Peyer's patch (tissue), 4 donors: ENCODE data around the gene CASKIN2. TPM values are rescaled to one million over a fixed set of nuclear protein-coding genes. Genes with fewer than 3 reads are reported as not detected.

Source experiments
- DNase-seq, 3 donors: peaks; one replicate each; pipeline ENCODE4 v3.0.0-alpha.2; 2017 to 2019
- H3K27ac ChIP-seq, 4 donors: fragments of 200-600 bp; sonication (generic); one replicate each; pipeline ENCODE4 v1.5.1; 2016 to 2019
- H3K27me3 ChIP-seq, 2 donors: fragments of 200-600 bp; sonication (generic); one replicate each; pipeline ENCODE4 v1.5.1; 2019
- H3K36me3 ChIP-seq, 3 donors: fragments of 200-600 bp; sonication (generic); one replicate each; pipeline ENCODE4 v1.5.1; 2016 to 2019
- H3K4me1 ChIP-seq, 4 donors: fragments of 200-600 bp; sonication (generic); one replicate each; pipeline ENCODE4 v1.5.1; 2016 to 2019
- H3K4me3 ChIP-seq, 4 donors: fragments of 200-600 bp; sonication (generic); 1 replicate in 3 of 4; 2 replicates in 1 of 4; pipeline ENCODE4 v1.5.1; 2016 to 2019; ENCODE audit warnings: mild to moderate bottlenecking in 1 of 4
- H3K9me3 ChIP-seq, 4 donors: fragments of 200-600 bp; sonication (generic); one replicate each; pipeline ENCODE4 v1.5.1; 2016 to 2019; ENCODE audit warnings: mild to moderate bottlenecking in 1 of 4
- CTCF ChIP-seq, 6 experiments: fragments of 450-650 bp in 4 of 6; fragments of 200-600 bp in 2 of 6; sonication (generic) in 1 of 6; IDR thresholded peaks; one replicate each; pipeline ENCODE4 v1.5.1; 2017 to 2019; ENCODE audit warnings: antibody characterized with exemption in 6 of 6, mild to moderate bottlenecking in 3 of 6, moderate library complexity in 1 of 6
- POLR2A ChIP-seq, 2 donors: fragments of 450-650 bp; IDR thresholded peaks; one replicate each; pipeline ENCODE4 v1.5.1; 2017; ENCODE audit warnings: antibody characterized with exemption in 2 of 2, mild to moderate bottlenecking in 2 of 2, moderate library complexity in 2 of 2
- total RNA-seq, 4 donors: library from RNA; depleted of rRNA; stranded (reverse); fragments of >200 nt; gene quantifications; one replicate each; pipeline ENCODE4 v1.1.0, GENCODE V29; 2016

CASKIN2 gene
- total RNA-seq, 4 donors from 2014 or later = 12.4 to 24.0 (median 17.3) TPM

GRCh38 chr17:75508931-75509361, 6.4 kb downstream of the CASKIN2 start:
- Histone ChIP-seq H3K4me1 (peaks cover 0 to 45% (median 0%) of the 10 kb centered on the region in 4 donors), H3K36me3 (peaks cover 0 to 41% (median 0%) of the 10 kb centered on the region in 3 donors), H3K9me3 (no peaks in the 10 kb centered on the region), H3K27me3 (no peaks in the 10 kb centered on the region), H3K27ac (peak overlapping the region in 2 of 4 donors; percentile 61 to 62), H3K4me3 (no peak overlapping the region)
- no peak for DNase-seq
- TF ChIP-seq POLR2A (IDR thresholded peaks at IDR 0.05) (no peak), CTCF (IDR thresholded peaks at IDR 0.05) (no peak)

DNA sequence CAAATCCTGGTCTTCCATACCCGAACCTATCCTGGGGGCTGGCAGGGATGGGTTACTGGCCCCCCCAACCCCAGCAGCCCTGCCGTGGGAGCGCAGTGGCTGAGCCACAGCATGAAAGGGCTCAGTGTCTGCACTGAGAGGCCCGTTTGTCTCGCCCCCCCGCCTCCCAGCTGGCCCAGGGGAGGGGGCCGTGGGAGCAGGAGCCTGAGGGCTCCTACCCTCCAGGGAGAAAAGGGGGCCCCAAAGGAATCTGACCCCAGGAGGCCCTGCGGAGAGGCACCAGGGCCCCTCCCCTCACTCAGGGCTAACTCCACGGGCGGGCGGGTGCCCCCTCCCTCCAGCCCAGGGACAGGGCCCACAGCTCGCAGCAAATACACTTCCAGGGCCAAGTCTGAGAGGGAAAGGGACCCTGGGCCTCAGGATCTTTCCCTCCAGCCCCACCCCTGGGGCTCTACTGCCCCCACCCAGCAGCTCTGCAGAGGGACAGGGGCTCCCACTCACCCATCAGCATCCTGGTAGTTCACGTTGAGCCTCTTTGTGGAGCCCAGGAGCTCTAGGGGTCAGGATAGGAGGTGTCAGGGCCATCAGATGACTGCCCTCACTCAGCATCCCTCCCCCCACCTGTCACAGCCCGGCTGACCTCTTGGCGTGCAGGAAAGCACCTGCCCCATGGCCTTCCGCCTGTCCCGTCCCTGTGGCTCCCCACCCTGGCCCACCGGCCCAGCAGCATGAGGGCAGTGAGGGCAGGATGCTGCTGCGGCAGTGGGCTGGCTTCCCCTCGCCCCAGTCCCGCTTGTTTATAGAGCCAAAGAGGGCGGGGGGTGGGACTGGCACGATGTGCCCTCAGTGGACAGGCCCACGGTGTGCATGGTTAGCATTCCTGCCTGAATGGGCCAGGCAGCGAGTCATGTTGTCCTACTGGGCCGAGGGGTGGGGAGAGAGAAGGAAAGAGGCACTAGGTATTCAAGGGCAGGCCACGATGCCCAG, 7.3 kb downstream of the CASKIN2 start:
- Histone ChIP-seq H3K27ac (peak overlapping the region in 2 of 4 donors; percentile 22 to 62), H3K9me3 (no peaks in the 10 kb centered on the region), H3K27me3 (no peaks in the 10 kb centered on the region), H3K36me3 (peaks cover 0 to 50% (median 0%) of the 10 kb centered on the region in 3 donors), H3K4me3 (no peak overlapping the region), H3K4me1 (peaks cover 0 to 36% (median 0%) of the 10 kb centered on the region in 4 donors)
- no peak for DNase-seq
- TF ChIP-seq CTCF (IDR thresholded peaks at IDR 0.05) (no peak), POLR2A (IDR thresholded peaks at IDR 0.05) (no peak)

DNA sequence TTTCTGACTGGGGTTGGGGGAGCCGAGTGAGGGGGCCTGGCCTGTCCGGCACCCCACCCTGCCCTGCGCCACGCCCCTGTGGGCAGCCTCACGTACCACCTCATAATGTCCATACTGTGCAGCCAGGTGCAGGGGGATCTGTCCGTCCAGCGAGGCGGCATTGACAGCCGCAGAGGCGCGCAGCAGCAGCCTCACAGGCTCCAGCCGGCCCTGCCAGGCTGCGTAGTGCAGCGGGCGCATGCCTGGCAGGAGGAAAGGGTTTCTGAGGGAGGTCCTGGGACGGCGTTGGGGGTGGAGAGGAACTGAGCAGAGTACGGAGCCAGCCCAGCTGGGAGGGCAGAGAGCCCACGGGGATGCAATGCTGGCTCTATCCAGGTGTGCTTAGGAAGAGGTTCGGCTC, 8.4 kb downstream of the CASKIN2 start:
- Histone ChIP-seq H3K4me3 (no peak overlapping the region), H3K9me3 (no peaks in the 10 kb centered on the region), H3K27me3 (no peaks in the 10 kb centered on the region), H3K27ac (no peak overlapping the region), H3K36me3 (peaks cover 0 to 57% (median 0%) of the 10 kb centered on the region in 3 donors), H3K4me1 (peaks cover 0 to 29% (median 0%) of the 10 kb centered on the region in 4 donors)
- no peak for TF ChIP-seq POLR2A (IDR thresholded peaks at IDR 0.05)
- TF ChIP-seq CTCF (IDR thresholded peaks at IDR 0.05) = no peak
- no peak for DNase-seq

DNA sequence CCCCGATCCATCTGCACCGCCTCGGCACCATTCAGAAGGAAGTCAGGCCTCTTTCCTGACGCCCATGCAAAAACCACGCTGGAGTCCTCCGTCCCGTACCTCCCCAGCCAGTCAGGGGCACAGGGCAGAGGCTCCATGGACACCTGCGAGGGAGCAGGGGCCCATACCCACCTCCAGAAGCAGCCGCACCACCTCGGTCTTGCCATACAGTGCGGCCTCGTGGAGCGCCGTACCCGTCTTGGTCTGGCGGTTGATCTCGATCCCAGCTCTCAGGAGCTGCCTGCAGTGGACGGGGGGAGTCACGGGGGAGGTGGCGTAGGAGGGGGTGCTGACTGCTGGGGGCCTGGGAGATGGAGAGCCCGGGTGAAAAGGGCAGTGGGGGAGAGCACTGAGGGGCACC, 9.2 kb downstream of the CASKIN2 start:
- Histone ChIP-seq H3K36me3 (peaks cover 0 to 57% (median 0%) of the 10 kb centered on the region in 3 donors), H3K9me3 (no peaks in the 10 kb centered on the region), H3K4me1 (peaks cover 0 to 22% (median 0%) of the 10 kb centered on the region in 4 donors), H3K4me3 (no peak overlapping the region), H3K27ac (no peak overlapping the region), H3K27me3 (no peaks in the 10 kb centered on the region)
- TF ChIP-seq CTCF (IDR thresholded peaks at IDR 0.05) (no peak), POLR2A (IDR thresholded peaks at IDR 0.05) (no peak)
- DNase-seq = no peak

DNA sequence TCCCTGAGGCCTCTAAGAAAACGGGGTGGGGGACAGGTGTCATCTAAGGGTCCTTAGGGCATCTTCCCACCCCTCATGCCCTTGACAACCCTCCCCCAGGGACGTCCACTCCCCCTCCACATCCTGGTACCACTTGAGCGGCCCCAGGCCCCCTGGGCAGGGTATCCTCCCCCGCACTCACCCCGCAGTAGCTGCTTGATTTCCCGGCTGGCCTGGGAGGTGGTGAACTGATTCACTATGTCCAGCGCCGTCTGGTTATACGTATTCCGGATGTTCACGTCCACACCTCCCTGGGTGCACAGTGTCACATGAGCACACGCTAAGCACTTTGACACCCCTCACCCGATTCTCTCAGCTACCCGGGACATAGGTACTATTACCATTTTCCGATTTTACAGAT, 9.7 kb downstream of the CASKIN2 start:
- no peak overlapping the region for H3K27ac ChIP-seq
- no peak overlapping the region for H3K4me3 ChIP-seq
- no peaks in the 10 kb centered on the region for H3K27me3 ChIP-seq
- TF ChIP-seq POLR2A (IDR thresholded peaks at IDR 0.05) = no peak
- no peak for TF ChIP-seq CTCF (IDR thresholded peaks at IDR 0.05)
- H3K9me3 ChIP-seq = no peaks in the 10 kb centered on the region
- H3K4me1 ChIP-seq = peaks cover 0 to 20% (median 0%) of the 10 kb centered on the region in 4 donors
- peaks cover 0 to 61% (median 0%) of the 10 kb centered on the region in 3 donors for H3K36me3 ChIP-seq
- no peak for DNase-seq
